Dedifferentiated amniotic fluid mesenchymal stem cell (primary cell): ENCODE results near the gene PRR30.

Source experiments
- DNase-seq: peaks from one replicate; pipeline ENCODE4 v3.0.0-alpha.2; 2016; ENCODE audit errors: extremely low spot score

Gene PRR30

GRCh38 chr2:27097341-27097740, 41.9 kb downstream of the PRR30 start:
- DNase-seq, result no peak

- DNase-seq, result no peak
These were observed 42.4 kb downstream of the PRR30 start for GRCh38 chr2:27096748-27097297.

GRCh38 chr2:27095745-27096651, 43.2 kb downstream of the PRR30 start:
- peak; percentile 34 for DNase-seq

GRCh38 chr2:27095427-27095744, 43.8 kb downstream of the PRR30 start:
- no peak for DNase-seq

GRCh38 chr2:27094353-27094984, 44.7 kb downstream of the PRR30 start:
- DNase-seq, result no peak

GRCh38 chr2:27093430-27094352, 45.5 kb downstream of the PRR30 start:
- DNase-seq, result no peak

GRCh38 chr2:27092696-27093429, 46.3 kb downstream of the PRR30 start:
- DNase-seq, result no peak

GRCh38 chr2:27091746-27092695, 47.2 kb downstream of the PRR30 start:
- DNase-seq, result no peak

- DNase-seq, result no peak
These were observed 49.9 kb downstream of the PRR30 start for GRCh38 chr2:27089111-27089954.

GRCh38 chr2:27088634-27089033, 50.6 kb downstream of the PRR30 start:
- DNase-seq, result no peak

GRCh38 chr2:27087823-27088410, 51.3 kb downstream of the PRR30 start:
- DNase-seq, result no peak
